Activated T-cell treated with anti-CD3 and anti-CD28 coated beads, Interleukin-2, amount 50 U/mL, for 24 hours (primary cell): ENCODE measurements around the gene APOE.

Experiments
- DNase-seq: peaks from one replicate; pipeline ENCODE4 v3.0.0-alpha.2; 2020
- H3K27ac Mint-ChIP-seq: 2 replicates; pipeline ENCODE4 v1.8.0; 2020; ENCODE audit warnings: mild to moderate bottlenecking, mixed read lengths
- H3K27me3 Mint-ChIP-seq: 2 replicates; pipeline ENCODE4 v1.8.0; 2020; ENCODE audit warnings: mixed read lengths
- H3K36me3 Mint-ChIP-seq: 2 replicates; pipeline ENCODE4 v1.8.0; 2020; ENCODE audit warnings: low read depth, mixed read lengths
- H3K4me1 Mint-ChIP-seq: 2 replicates; pipeline ENCODE4 v1.8.0; 2020; ENCODE audit warnings: low read depth, mixed read lengths
- H3K4me3 Mint-ChIP-seq: 2 replicates; pipeline ENCODE4 v1.8.0; 2020; ENCODE audit warnings: mild to moderate bottlenecking, moderate library complexity, mixed read lengths
- H3K9me3 Mint-ChIP-seq: 2 replicates; pipeline ENCODE4 v1.8.0; 2020; ENCODE audit warnings: mixed read lengths

The APOE gene

GRCh38 chr19:44948237-44948636, 42.6 kb downstream of the APOE start:
- Mint-ChIP-seq H3K27ac (peak overlapping the region; percentile 37), H3K4me1 (no peaks in the 10 kb centered on the region), H3K9me3 (no peaks in the 10 kb centered on the region), H3K27me3 (no peaks in the 10 kb centered on the region), H3K4me3 (no peak overlapping the region), H3K36me3 (peaks cover 5% of the 10 kb centered on the region)
- DNase-seq = no peak

- H3K36me3 Mint-ChIP-seq = peaks cover 5% of the 10 kb centered on the region
- H3K4me3 Mint-ChIP-seq = no peak overlapping the region
- H3K27me3 Mint-ChIP-seq = no peaks in the 10 kb centered on the region
- H3K9me3 Mint-ChIP-seq = no peaks in the 10 kb centered on the region
- no peak for DNase-seq
- H3K27ac Mint-ChIP-seq = no peak overlapping the region
- peaks cover 5% of the 10 kb centered on the region for H3K4me1 Mint-ChIP-seq
These were observed 43.3 kb downstream of the APOE start for GRCh38 chr19:44948763-44949374.

DNA sequence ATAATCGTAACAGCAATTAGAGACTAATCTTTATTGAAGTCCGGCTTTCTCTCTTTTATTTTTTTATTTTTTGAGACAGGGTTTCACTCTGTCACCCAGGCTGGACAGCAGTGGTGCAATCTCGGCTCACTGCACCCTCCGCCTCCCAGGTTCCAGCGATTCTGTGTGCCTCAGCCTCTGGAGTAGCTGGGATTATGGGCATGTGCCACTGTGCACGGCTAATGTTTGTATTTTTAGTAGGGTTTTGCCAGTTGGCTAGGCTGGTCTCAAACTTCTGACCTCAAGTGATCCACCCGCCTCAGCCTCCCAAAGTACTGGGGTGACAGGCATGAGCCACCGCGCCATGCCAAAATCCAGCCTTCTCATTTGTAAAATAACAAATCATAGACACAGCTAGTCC, 44.0 kb downstream of the APOE start:
- no peak overlapping the region for H3K4me3 Mint-ChIP-seq

GRCh38 chr19:44951179-44952159, 45.9 kb downstream of the APOE start:
- DNase-seq = peak; percentile 57
- H3K9me3 Mint-ChIP-seq = no peaks in the 10 kb centered on the region
- H3K27ac Mint-ChIP-seq = no peak overlapping the region
- no peak overlapping the region for H3K4me3 Mint-ChIP-seq
- no peaks in the 10 kb centered on the region for H3K27me3 Mint-ChIP-seq
- peaks cover 18% of the 10 kb centered on the region for H3K36me3 Mint-ChIP-seq
- H3K4me1 Mint-ChIP-seq = peaks cover 18% of the 10 kb centered on the region

More for the DNA sequence above, 44.0 kb downstream of the APOE start:
- Mint-ChIP-seq H3K36me3 (peaks cover 7% of the 10 kb centered on the region), H3K4me1 (peaks cover 8% of the 10 kb centered on the region), H3K27me3 (no peaks in the 10 kb centered on the region), H3K9me3 (no peaks in the 10 kb centered on the region), H3K27ac (no peak overlapping the region)
- DNase-seq = no peak

GRCh38 chr19:44954278-44954648, 48.7 kb downstream of the APOE start:
- no peaks in the 10 kb centered on the region for H3K9me3 Mint-ChIP-seq
- H3K4me3 Mint-ChIP-seq = peak overlapping the region; percentile 93
- DNase-seq = no peak
- peaks cover 18% of the 10 kb centered on the region for H3K36me3 Mint-ChIP-seq
- peaks cover 41% of the 10 kb centered on the region for H3K4me1 Mint-ChIP-seq
- H3K27me3 Mint-ChIP-seq = no peaks in the 10 kb centered on the region
- peak overlapping the region; percentile 99 for H3K27ac Mint-ChIP-seq

DNA sequence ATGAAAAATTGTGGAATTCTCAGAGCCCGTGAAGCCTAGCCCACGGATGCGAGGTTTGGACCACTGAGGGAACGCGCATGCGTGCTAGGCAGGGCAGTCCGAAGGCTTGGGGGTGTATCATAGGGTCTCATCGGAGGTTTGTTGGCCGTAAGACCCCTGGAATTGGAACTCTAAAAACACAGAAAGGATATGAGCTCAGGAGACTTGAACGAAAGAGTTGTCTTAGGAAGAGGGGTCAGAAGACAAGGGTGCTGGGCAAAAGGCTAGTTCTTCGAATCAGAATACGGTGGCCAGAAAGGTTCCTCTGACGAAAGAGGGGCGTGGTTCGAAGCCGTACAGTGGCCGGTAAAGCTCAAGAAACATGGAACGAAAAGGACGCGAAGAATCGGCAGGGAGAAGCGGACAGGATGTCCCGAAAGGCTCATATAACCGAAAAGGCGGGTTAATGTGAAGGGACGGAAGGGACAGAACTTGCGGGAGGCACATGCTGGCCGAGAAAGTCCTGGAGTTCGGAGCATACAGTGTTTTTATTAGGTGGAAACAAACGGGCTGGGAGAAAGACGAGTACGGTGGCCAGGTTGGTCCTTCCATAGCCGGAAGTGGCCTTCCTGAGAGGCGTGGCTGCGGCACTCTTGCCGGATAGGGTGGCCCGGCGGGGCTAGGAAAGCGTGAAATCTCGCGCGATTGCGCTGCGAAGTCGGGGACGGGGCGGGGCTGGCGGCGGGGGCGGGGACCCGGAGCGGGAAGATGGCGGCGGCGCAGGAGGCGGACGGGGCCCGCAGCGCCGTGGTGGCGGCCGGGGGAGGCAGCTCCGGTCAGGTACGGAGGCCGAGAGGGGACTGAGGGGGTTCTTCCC, 49.3 kb downstream of the APOE start, which contains the start of gene CLPTM1:
CLPTM1 (plus strand) TSS at position 732 of the 856 bp plus-strand sequence; CDS start at position 748, 16 bp downstream.
- Mint-ChIP-seq H3K9me3 (no peaks in the 10 kb centered on the region), H3K27ac (peak within 1 kb of the TSS; percentile 99), H3K27me3 (no peaks in the 10 kb centered on the region), H3K4me3 (peak within 1 kb of the TSS; percentile 93), H3K4me1 (peaks cover 48% of the 10 kb centered on the region), H3K36me3 (peaks cover 20% of the 10 kb centered on the region)
- peak; percentile 97 for DNase-seq

GRCh38 chr19:44955505-44956439, 50.2 kb downstream of the APOE start:
- Mint-ChIP-seq H3K27ac (peak overlapping the region; percentile 99), H3K27me3 (no peaks in the 10 kb centered on the region), H3K4me3 (peak overlapping the region; percentile 93), H3K4me1 (peaks cover 55% of the 10 kb centered on the region), H3K9me3 (no peaks in the 10 kb centered on the region), H3K36me3 (peaks cover 26% of the 10 kb centered on the region)
- DNase-seq = peak; percentile 36

DNA sequence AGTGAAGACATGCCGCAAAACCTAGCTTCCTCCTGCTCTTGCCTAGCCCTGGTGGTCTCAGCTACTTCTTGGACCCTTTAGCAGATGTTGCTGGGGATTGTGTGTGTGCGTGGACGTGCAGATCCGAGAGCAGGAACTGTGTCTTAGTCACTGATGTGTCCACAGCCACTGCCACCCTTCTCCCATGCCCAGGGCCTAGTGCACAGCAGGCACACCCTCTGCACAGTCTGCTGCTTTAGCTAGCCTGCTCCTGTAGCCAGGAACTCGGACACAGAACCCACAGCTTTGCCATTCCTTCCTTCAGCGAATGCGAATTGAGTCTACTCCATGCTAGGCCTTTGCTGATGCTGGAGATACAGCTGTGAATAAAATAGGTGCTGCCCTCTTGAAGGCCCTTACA, 51.9 kb downstream of the APOE start:
- Mint-ChIP-seq H3K36me3 (peaks cover 43% of the 10 kb centered on the region), H3K4me3 (peak overlapping the region; percentile 93), H3K27me3 (no peaks in the 10 kb centered on the region), H3K4me1 (peaks cover 55% of the 10 kb centered on the region), H3K9me3 (no peaks in the 10 kb centered on the region), H3K27ac (peak overlapping the region; percentile 99)
- DNase-seq = no peak

GRCh38 chr19:44958090-44958489, 52.5 kb downstream of the APOE start:
- H3K4me1 Mint-ChIP-seq = peaks cover 55% of the 10 kb centered on the region
- peaks cover 45% of the 10 kb centered on the region for H3K36me3 Mint-ChIP-seq
- no peaks in the 10 kb centered on the region for H3K9me3 Mint-ChIP-seq
- peak overlapping the region; percentile 99 for H3K27ac Mint-ChIP-seq
- DNase-seq = no peak
- no peaks in the 10 kb centered on the region for H3K27me3 Mint-ChIP-seq
- H3K4me3 Mint-ChIP-seq = no peak overlapping the region
